Kidney (tissue), 14 donors: ENCODE results near the gene VASH2. TPM values are rescaled to one million over a fixed set of nuclear protein-coding genes. Genes with fewer than 3 reads are reported as not detected.

ENCODE experiments used
- DNase-seq, 5 donors: peaks; one replicate each; pipeline ENCODE4 v3.0.0-alpha.2; 2013 to 2020
- FAIRE-seq: peaks from 2 replicates; lab custom pipeline; 2012; peaks lifted over from hg19 to GRCh38; lab: Jason Lieb, UNC
- H3K27ac ChIP-seq, 2 donors: one replicate each; pipeline ENCODE4 v1.7.0; 2013; ENCODE audit warnings: low read depth in 2 of 2, low read length in 2 of 2, inconsistent platforms in 1 of 2
- H3K27me3 ChIP-seq: one replicate; pipeline ENCODE4 v1.7.1; 2013; ENCODE audit warnings: low read length, inconsistent platforms; ENCODE audit not compliant: control insufficient read depth, insufficient read depth
- H3K36me3 ChIP-seq, 3 donors: one replicate each; pipeline versions ENCODE4 v1.7.0 to v1.7.1; 2013; ENCODE audit warnings: low read length in 3 of 3, control low read depth in 1 of 3, inconsistent platforms in 1 of 3; ENCODE audit not compliant: insufficient read depth in 3 of 3, control insufficient read depth in 2 of 3
- H3K4me1 ChIP-seq, 3 donors: one replicate each; pipeline versions ENCODE4 v1.7.0 to v1.7.1; 2013; ENCODE audit warnings: low read length in 3 of 3, inconsistent platforms in 1 of 3, low read depth in 1 of 3; ENCODE audit not compliant: control insufficient read depth in 2 of 3, insufficient read depth in 2 of 3
- H3K4me3 ChIP-seq, 3 donors: one replicate each; pipeline versions ENCODE4 v1.7.0 to v1.8.1; 2013; ENCODE audit warnings: low read length in 3 of 3, control low read depth in 1 of 3, inconsistent platforms in 1 of 3
- H3K9ac ChIP-seq, 3 donors: one replicate each; pipeline versions ENCODE4 v1.7.0 to v1.7.1; 2013; ENCODE audit warnings: low read length in 3 of 3, control low read depth in 1 of 3, inconsistent platforms in 1 of 3
- H3K9me3 ChIP-seq, 3 donors: one replicate each; pipeline versions ENCODE4 v1.7.0 to v1.7.1; 2013; ENCODE audit warnings: low read length in 3 of 3, control low read depth in 1 of 3, inconsistent platforms in 1 of 3; ENCODE audit not compliant: control insufficient read depth in 2 of 3, insufficient read depth in 1 of 3
- CTCF ChIP-seq: IDR thresholded peaks from 3 replicates; pipeline ENCODE4 v1.5.1; 2012; ENCODE audit warnings: mild to moderate bottlenecking, moderate library complexity, borderline replicate concordance; ENCODE audit not compliant: insufficient read depth; ENCODE audit errors: extremely low read depth
- intact Hi-C: fragments of 100-400 bp; cut with DNase I; formaldehyde crosslinking; loops from one replicate; pipeline ENCODE4 v1.11.1; 2022
- polyA plus RNA-seq: library from polyadenylated mRNA; stranded (reverse); fragments of 350-450 nt; fragmentation: Illumina TruSeq; extraction: RNeasy Lipid Tissue Mini Kit (QIAGEN cat#74804); gene quantifications from one replicate; pipeline ENCODE4 v1.2.3, GENCODE V29; 2014; ENCODE audit warnings: low read depth, low replicate concordance; ENCODE audit not compliant: insufficient read depth
- total RNA-seq: library from RNA; stranded (reverse); fragmentation: NEBNext Ultra II Directional; extraction: Animal tissue kit (Norgen Biotek cat#: 25700); gene quantifications from one replicate; pipeline ENCODE4 v1.2.1, GENCODE V29; 2021
- donor health status: control.
- donor health status: control.
- donor health status: control.
- donor health status: control.
- donor health status: control.
- donor health status: DM: yes; HTN: yes; CAD: no.
- donor health status: Normal renal cell carcinoma (clear cell type).

Gene VASH2
- total and polyA plus RNA-seq, 2 donors from 2014 or later, result 0.57 TPM; not detected in 1

GRCh38 chr1:212979340-212980122 is 29.2 kb downstream of the VASH2 start:
- DNase-seq (peak in 3 of 5 donors; percentile 31 to 60 (median 56)), FAIRE-seq (no peak)
- intact Hi-C loops, result no loop called here
- peaks cover 0 to 3% (median 0%) of the 10 kb centered on the region in 3 donors for H3K4me1 ChIP-seq
- H3K36me3 ChIP-seq, result peaks cover 0 to 2% (median 0%) of the 10 kb centered on the region in 3 donors
- H3K9ac ChIP-seq, result no peak overlapping the region
- no peak overlapping the region for H3K27ac ChIP-seq
- TF ChIP-seq CTCF, result no peak
- no peaks in the 10 kb centered on the region for H3K9me3 ChIP-seq
- H3K4me3 ChIP-seq, result no peak overlapping the region
- H3K27me3 ChIP-seq, result no peaks in the 10 kb centered on the region

GRCh38 chr1:212980123-212980785 is 29.9 kb downstream of the VASH2 start:
- H3K27ac ChIP-seq, result no peak overlapping the region
- DNase-seq (peak in 1 of 5 donors; percentile 22), FAIRE-seq (no peak)
- H3K36me3 ChIP-seq, result no peaks in the 10 kb centered on the region
- H3K4me3 ChIP-seq, result no peak overlapping the region
- intact Hi-C loops, result no loop called here
- no peak overlapping the region for H3K9ac ChIP-seq
- H3K4me1 ChIP-seq, result peaks cover 0 to 3% (median 0%) of the 10 kb centered on the region in 3 donors
- no peak for TF ChIP-seq CTCF
- no peaks in the 10 kb centered on the region for H3K27me3 ChIP-seq
- H3K9me3 ChIP-seq, result no peaks in the 10 kb centered on the region

GRCh38 chr1:212981025-212981495 is 30.7 kb downstream of the VASH2 start:
- DNase-seq (peak; percentile 75 to 85 (median 79)), FAIRE-seq (no peak)
- Histone ChIP-seq H3K36me3 (no peaks in the 10 kb centered on the region), H3K4me3 (no peak overlapping the region), H3K27me3 (no peaks in the 10 kb centered on the region), H3K27ac (no peak overlapping the region), H3K4me1 (peaks cover 0 to 3% (median 0%) of the 10 kb centered on the region in 3 donors), H3K9ac (no peak overlapping the region), H3K9me3 (no peaks in the 10 kb centered on the region)
- TF ChIP-seq CTCF, result no peak
- intact Hi-C loops, result no loop called here
